H7 (cell line): ENCODE data around the gene DMAC2L. TPM values are rescaled to one million over a fixed set of nuclear protein-coding genes. Genes with fewer than 3 reads are reported as not detected.
A peak's percentile ranks its signal among the peaks of the same experiment; 100 is the strongest.
"Not testable (repeated sequence)": the region's sequence is repeated elsewhere in the genome, so short reads cannot be mapped to it uniquely, and the experiment has no call there.

ENCODE experiments used
- DNase-seq: peaks from one replicate; pipeline ENCODE4 v3.0.0; 2012
- H3K27me3 ChIP-seq: 2 replicates; pipeline ENCODE4 v1.6.0; 2011; ENCODE audit warnings: mild to moderate bottlenecking, low read length; ENCODE audit not compliant: control insufficient read depth, insufficient read depth
- H3K36me3 ChIP-seq: replicated peaks from 2 replicates; pipeline ENCODE4 v1.5.1; 2011; ENCODE audit warnings: low read length; ENCODE audit not compliant: control insufficient read depth, insufficient read depth
- H3K4me3 ChIP-seq: 2 replicates; pipeline ENCODE4 v1.5.1; 2011; ENCODE audit warnings: low read depth, mild to moderate bottlenecking, control low read depth, low read length, moderate library complexity; ENCODE audit not compliant: insufficient read depth
- total RNA-seq: library from RNA; depleted of rRNA; stranded (reverse); fragments of >200 nt; shearing (Covaris generic); gene quantifications from 2 replicates; pipeline ENCODE4 v1.2.3, GENCODE V29; 2014

DMAC2L gene
- total RNA-seq, 1 experiment from 2014 or later = 8.2 TPM

- H3K36me3 ChIP-seq = peaks cover 2% of the 10 kb centered on the region; the same call in 1 of the 2 replicates
- H3K4me3 ChIP-seq = peak overlapping the region; percentile 91
- DNase-seq = peak; percentile 22
- H3K27me3 ChIP-seq = no peaks in the 10 kb centered on the region
Observed at GRCh38 chr14:50311337-50311971, 670 bp upstream of the DMAC2L start.

GRCh38 chr14:50312734-50313054 lies 570 bp downstream of the DMAC2L start:
- H3K27me3 ChIP-seq = no peaks in the 10 kb centered on the region
- peak overlapping the region; percentile 91 for H3K4me3 ChIP-seq

GRCh38 chr14:50314098-50314497 lies 2.0 kb downstream of the DMAC2L start:
- DNase-seq, H3K27me3 ChIP-seq, H3K4me3 ChIP-seq, H3K36me3 ChIP-seq: not testable (repeated sequence)

More at GRCh38 chr14:50312734-50313054, 570 bp downstream of the DMAC2L start:
- no peak for DNase-seq
- peaks cover 2% of the 10 kb centered on the region; the same call in 1 of the 2 replicates for H3K36me3 ChIP-seq

GRCh38 chr14:50318031-50318626 lies 6.0 kb downstream of the DMAC2L start:
- H3K4me3 ChIP-seq = no peak overlapping the region
- H3K27me3 ChIP-seq = no peaks in the 10 kb centered on the region
- DNase-seq = peak; percentile 43
- peaks cover 2% of the 10 kb centered on the region for H3K36me3 ChIP-seq

GRCh38 chr14:50319293-50319692 lies 7.2 kb downstream of the DMAC2L start:
- no peak for DNase-seq
- H3K36me3 ChIP-seq = peaks cover 3% of the 10 kb centered on the region
- H3K4me3 ChIP-seq = no peak overlapping the region
- H3K27me3 ChIP-seq = no peaks in the 10 kb centered on the region

- Histone ChIP-seq H3K4me3 (no peak overlapping the region), H3K36me3 (peaks cover 1% of the 10 kb centered on the region; the same call in 1 of the 2 replicates), H3K27me3 (no peaks in the 10 kb centered on the region)
- DNase-seq = no peak
Observed at GRCh38 chr14:50319721-50320120, 7.6 kb downstream of the DMAC2L start.

- Histone ChIP-seq H3K36me3 (peaks cover 1% of the 10 kb centered on the region; the same call in 1 of the 2 replicates), H3K4me3 (no peak overlapping the region), H3K27me3 (no peaks in the 10 kb centered on the region)
- DNase-seq = no peak
Observed at GRCh38 chr14:50320283-50320682, 8.2 kb downstream of the DMAC2L start.

GRCh38 chr14:50321009-50321660 lies 9.0 kb downstream of the DMAC2L start:
- no peak overlapping the region for H3K4me3 ChIP-seq
- DNase-seq = peak; percentile 61
- H3K27me3 ChIP-seq = no peaks in the 10 kb centered on the region
- peaks cover 1% of the 10 kb centered on the region; the same call in 1 of the 2 replicates for H3K36me3 ChIP-seq

GRCh38 chr14:50331596-50331995 lies 19.5 kb downstream of the DMAC2L start:
- Histone ChIP-seq H3K4me3 (no peak overlapping the region), H3K36me3 (no peaks in the 10 kb centered on the region), H3K27me3 (no peaks in the 10 kb centered on the region)
- DNase-seq = no peak

- no peaks in the 10 kb centered on the region for H3K27me3 ChIP-seq
- H3K36me3 ChIP-seq = no peaks in the 10 kb centered on the region
- no peak overlapping the region for H3K4me3 ChIP-seq
- DNase-seq = no peak
Observed at GRCh38 chr14:50333014-50333509, 20.9 kb downstream of the DMAC2L start.

GRCh38 chr14:50334211-50334610 lies 22.1 kb downstream of the DMAC2L start:
- no peaks in the 10 kb centered on the region for H3K36me3 ChIP-seq
- no peak for DNase-seq
- no peaks in the 10 kb centered on the region for H3K27me3 ChIP-seq
- no peak overlapping the region for H3K4me3 ChIP-seq

GRCh38 chr14:50335389-50335788 lies 23.3 kb downstream of the DMAC2L start:
- no peaks in the 10 kb centered on the region for H3K36me3 ChIP-seq

GRCh38 chr14:50335989-50336824 lies 24.1 kb downstream of the DMAC2L start:
- Histone ChIP-seq H3K27me3 (no peaks in the 10 kb centered on the region), H3K36me3 (no peaks in the 10 kb centered on the region), H3K4me3 (no peak overlapping the region)
- no peak for DNase-seq

More at GRCh38 chr14:50335389-50335788, 23.3 kb downstream of the DMAC2L start:
- peak; percentile 54 for DNase-seq
- no peaks in the 10 kb centered on the region for H3K27me3 ChIP-seq
- no peak overlapping the region for H3K4me3 ChIP-seq

- H3K36me3 ChIP-seq = no peaks in the 10 kb centered on the region
- H3K27me3 ChIP-seq = no peaks in the 10 kb centered on the region
- no peak for DNase-seq
- no peak overlapping the region for H3K4me3 ChIP-seq
Observed at GRCh38 chr14:50338587-50338986, 26.5 kb downstream of the DMAC2L start.
